ENCODE data around the gene SMG6.

- no peak for TF ChIP-seq BCLAF1 (IDR thresholded peaks at IDR 0.05)
- TF ChIP-seq KDM1A (CRISPR knock-in tag; IDR thresholded peaks at IDR 0.05) = no peak
- TF ChIP-seq POLR2AphosphoS5 (IDR thresholded peaks at IDR 0.05; ENCODE audit: low read depth, low read length) = no peak
- no peak for TF ChIP-seq GABPA (IDR thresholded peaks at IDR 0.05; ENCODE audit: low read depth, low read length)
- no peak for TF ChIP-seq GABPA (CRISPR knock-in tag; IDR thresholded peaks at IDR 0.05; ENCODE audit: low read depth)
- TF ChIP-seq SMAD9 (CRISPR knock-in tag; IDR thresholded peaks at IDR 0.05) = no peak
- TF ChIP-seq THAP7 (CRISPR knock-in tag; IDR thresholded peaks at IDR 0.05) = no peak
Measured at GRCh38 chr17:2299136-2299535, 4.4 kb downstream of the SMG6 start.

All from HepG2 (cell line).